GM18517 (cell line): ENCODE measurements around the gene TESK2.
A peak's percentile ranks its signal among the peaks of the same experiment; 100 is the strongest.
"Not testable (repeated sequence)": the region's sequence is repeated elsewhere in the genome, so short reads cannot be mapped to it uniquely, and the experiment has no call there.

Experiments used
- ATAC-seq: cut with Tn5 transposase; IDR thresholded peaks from one replicate; pipeline ENCODE4 v1.9.1; 2021; ENCODE audit warnings: mild to moderate bottlenecking, moderate library complexity; ENCODE audit not compliant: unreplicated experiment

Gene TESK2, protein sequence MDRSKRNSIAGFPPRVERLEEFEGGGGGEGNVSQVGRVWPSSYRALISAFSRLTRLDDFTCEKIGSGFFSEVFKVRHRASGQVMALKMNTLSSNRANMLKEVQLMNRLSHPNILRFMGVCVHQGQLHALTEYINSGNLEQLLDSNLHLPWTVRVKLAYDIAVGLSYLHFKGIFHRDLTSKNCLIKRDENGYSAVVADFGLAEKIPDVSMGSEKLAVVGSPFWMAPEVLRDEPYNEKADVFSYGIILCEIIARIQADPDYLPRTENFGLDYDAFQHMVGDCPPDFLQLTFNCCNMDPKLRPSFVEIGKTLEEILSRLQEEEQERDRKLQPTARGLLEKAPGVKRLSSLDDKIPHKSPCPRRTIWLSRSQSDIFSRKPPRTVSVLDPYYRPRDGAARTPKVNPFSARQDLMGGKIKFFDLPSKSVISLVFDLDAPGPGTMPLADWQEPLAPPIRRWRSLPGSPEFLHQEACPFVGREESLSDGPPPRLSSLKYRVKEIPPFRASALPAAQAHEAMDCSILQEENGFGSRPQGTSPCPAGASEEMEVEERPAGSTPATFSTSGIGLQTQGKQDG

GRCh38 chr1:45490626-45491486, at the start of gene TESK2:
Gene TESK2, minus strand, starts transcription at chr1:45491163. Its CDS starts 33,378 bp downstream, at chr1:45457785.
- ATAC-seq, result peak; percentile 93

DNA sequence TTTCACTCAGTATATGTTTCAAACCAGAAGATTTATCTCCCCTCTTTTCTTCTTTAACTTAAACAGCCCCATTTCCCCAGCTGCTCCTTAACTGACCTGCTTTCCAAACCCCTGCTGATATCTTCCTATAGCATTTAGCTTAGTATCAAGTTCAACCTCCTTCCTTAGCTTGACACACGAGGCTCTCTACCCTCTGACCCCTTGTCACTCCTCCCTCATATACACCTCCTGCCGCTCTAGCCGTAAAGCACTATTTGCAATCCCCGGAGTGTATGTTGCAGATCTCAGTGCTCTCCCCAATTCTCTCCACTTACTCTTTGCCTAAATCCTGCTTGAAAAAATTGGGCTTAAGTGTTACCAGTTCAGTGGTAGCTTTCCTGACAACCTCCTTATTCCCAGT, 45.9 kb upstream of the TESK2 start:
- ATAC-seq, result no peak

DNA sequence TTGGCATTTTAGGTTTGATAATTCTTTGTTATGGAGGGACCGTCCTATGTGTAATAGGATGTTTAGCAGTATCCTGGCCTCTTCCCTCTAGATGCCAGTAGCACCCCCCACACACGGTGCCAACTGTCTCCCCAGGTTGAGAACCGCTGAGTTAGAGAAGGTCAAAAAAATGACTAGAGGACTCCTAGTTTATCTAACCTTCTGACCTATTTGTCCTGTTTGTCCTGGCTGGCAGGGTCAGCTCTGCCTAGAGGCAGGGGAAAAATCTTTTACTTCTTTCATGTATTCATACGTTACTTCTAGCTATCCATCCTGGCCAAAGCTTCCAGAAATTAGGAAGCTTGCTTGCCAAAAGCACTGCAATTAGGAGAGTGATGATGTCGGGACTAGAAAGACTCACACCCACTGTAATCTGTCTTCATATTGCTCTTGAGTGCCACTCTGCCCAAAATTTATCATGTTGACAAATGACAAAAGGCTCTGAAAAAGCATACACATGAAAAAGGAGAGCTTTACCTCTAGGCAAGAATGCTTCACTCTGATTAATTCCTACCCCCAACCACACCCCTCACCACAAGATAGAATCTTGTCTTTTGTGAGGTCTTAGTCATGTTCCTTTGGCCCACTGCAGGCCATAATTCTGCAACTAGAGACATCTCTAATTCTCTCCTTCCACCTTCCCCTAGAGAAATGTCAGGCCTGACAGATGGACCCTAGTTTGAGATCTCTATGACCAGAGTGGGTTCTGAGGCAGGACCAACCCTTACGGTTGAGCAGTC, 45.2 kb upstream of the TESK2 start:
- ATAC-seq, result no peak

- ATAC-seq, result no peak
Observed at GRCh38 chr1:45531873-45532272, 40.9 kb upstream of the TESK2 start.

- no peak for ATAC-seq
Observed at GRCh38 chr1:45530632-45531135, 39.7 kb upstream of the TESK2 start.

GRCh38 chr1:45526135-45526644, 35.2 kb upstream of the TESK2 start:
- ATAC-seq, result no peak

DNA sequence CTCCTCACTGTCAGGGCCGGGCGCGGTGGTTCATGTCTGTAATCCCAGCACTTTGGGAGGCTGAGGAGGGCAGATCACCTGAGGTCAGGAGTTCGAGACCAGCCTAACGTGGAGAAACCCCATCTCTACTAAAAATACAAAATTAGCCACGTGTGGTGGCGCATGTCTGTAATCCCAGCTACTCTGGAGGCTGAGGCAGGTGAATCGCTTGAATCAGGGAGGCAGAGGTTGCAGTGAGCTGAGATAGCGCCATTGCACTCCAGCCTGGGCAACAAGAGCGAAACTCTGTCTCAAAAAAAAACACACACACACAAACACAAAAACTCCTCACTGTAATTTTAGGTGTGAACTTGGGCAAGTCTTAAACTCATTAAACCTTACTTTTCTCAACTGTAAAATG, 33.0 kb upstream of the TESK2 start:
- ATAC-seq, result not testable (repeated sequence)

DNA sequence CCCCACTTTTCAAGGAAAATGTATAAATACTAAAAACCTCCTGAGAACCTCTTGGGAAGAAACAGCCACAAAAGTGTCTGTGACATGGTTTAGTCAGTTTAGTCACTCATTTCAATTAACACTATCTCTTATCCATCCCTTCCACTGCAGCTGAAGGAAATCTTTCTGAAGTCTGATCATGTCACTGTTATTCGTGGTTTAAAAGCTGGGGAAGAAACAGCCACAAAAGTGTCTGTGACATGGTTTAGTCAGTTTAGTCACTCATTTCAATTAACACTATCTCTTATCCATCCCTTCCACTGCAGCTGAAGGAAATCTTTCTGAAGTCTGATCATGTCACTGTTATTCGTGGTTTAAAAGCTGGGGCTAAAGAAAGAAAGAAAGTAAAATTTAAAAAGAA, 32.6 kb upstream of the TESK2 start:
- ATAC-seq, result not testable (repeated sequence)

DNA sequence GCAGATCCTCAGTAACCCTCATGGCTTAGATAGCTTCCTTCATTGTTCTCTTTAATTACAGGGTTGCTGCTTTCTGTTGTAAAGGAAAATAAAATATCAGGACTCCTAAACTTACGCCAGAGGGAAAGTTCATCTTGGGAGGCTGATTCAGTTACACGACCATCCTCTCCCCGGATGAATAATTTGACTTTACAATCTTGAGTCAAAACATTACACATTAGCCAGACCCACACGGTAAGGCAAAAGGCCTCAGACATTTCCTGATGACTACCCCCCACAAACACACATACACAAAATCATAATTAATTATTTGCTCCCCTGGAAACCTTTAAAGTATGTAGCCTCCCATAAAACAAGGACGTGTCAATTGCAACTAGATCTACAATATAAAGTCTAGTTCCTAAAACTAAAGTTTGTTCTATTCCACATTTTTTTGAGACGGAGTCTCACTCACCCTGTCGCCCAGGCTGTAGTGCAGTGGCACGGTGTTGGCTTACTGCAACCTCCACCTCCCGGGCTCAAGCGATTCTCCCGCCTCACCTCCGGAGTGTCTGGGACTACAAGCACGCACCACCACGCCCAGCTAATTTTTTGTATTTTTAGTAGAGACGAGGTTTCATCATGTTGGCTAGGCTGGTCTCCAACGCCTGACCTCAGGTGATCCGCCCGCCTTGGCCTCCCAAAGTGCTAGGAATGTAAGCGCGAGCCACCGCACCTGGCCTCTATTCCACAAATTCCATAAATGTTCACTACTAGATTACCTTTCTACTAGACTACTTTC, 31.6 kb upstream of the TESK2 start:
- no peak for ATAC-seq

- ATAC-seq, result peak; percentile 88
Observed at GRCh38 chr1:45521413-45522323, 30.7 kb upstream of the TESK2 start, which contains the start of gene PRDX1. Gene PRDX1, minus strand, starts transcription at chr1:45521884. Its CDS starts 2,841 bp downstream, at chr1:45519043.

- not testable (repeated sequence) for ATAC-seq
Observed at GRCh38 chr1:45519774-45520173, 28.8 kb upstream of the TESK2 start.

GRCh38 chr1:45518910-45519309, 27.9 kb upstream of the TESK2 start:
- ATAC-seq, result no peak

GRCh38 chr1:45518366-45518765, 27.4 kb upstream of the TESK2 start:
- ATAC-seq, result not testable (repeated sequence)

DNA sequence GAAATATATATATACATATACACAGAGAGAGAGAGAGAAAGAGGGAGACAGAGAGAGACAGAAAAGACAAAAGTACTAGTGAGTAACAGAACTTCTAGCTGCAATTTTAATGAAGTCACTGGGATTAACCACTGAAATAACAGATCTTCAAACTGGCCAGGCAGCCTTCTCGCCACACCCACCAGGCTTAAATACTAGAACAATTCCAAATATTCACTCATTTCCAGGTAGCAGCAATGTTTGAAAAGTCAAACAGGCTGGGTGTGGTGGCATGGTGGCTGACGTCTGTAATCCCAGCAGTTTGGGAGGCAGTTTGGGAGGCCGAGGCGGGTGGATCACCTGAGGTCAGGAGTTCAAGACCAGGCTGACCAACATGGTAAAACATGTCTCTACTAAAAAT, 25.5 kb upstream of the TESK2 start:
- no peak for ATAC-seq

GRCh38 chr1:45516036-45516435, 25.1 kb upstream of the TESK2 start:
- no peak for ATAC-seq

GRCh38 chr1:45513532-45514260, 22.7 kb upstream of the TESK2 start:
- not testable (repeated sequence) for ATAC-seq

GRCh38 chr1:45512641-45513054, 21.7 kb upstream of the TESK2 start:
- no peak for ATAC-seq
